ENCODE data around the gene KRTAP4-11.

DNA sequence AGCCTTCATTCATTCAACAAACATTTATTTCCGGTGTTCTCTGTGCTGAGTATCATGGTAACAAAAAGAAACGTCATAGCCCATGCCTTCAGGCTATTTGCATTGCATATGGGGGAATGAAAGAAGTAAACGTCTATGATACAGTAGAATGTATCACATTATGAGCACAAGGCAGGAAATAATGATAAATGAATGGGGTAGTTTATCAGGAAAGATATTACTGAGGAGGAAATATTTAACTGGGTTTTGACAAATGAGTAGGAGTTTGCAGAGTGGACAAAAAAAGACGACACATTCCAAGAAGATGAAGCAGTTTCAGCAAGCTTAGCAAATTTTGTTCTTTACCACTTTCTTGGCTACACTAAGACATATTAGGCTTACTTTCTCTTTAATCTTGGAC is 35.5 kb downstream of the KRTAP4-11 start:
- TF ChIP-seq CTCF (tag by site-specific recombination; IDR thresholded peaks at IDR 0.05) (no peak), ZNF248 (tag by site-specific recombination; IDR thresholded peaks at IDR 0.05) (no peak)

Data from HEK293 (cell line).